Stimulated activated naive CD8-positive, alpha-beta T cell treated with anti-CD3 and anti-CD28 coated beads, Interleukin-15, Interleukin-2, amounts not matched to agents 100 ng/mL and 50 ng/mL, for 24 hours (primary cell): ENCODE results near the gene MAN1B1.

ENCODE experiments used
- H3K27ac Mint-ChIP-seq: one replicate; pipeline ENCODE4 v1.8.0; 2021; ENCODE audit warnings: mild to moderate bottlenecking, mixed read lengths
- H3K27me3 Mint-ChIP-seq: one replicate; pipeline ENCODE4 v1.8.0; 2021; ENCODE audit warnings: mixed read lengths
- H3K36me3 Mint-ChIP-seq: one replicate; pipeline ENCODE4 v1.8.0; 2021; ENCODE audit warnings: low read depth, mixed read lengths
- H3K4me1 Mint-ChIP-seq: one replicate; pipeline ENCODE4 v1.8.0; 2021; ENCODE audit warnings: low read depth, mixed read lengths
- H3K4me3 Mint-ChIP-seq: one replicate; pipeline ENCODE4 v1.8.0; 2021; ENCODE audit warnings: mild to moderate bottlenecking, mixed read lengths
- H3K9me3 Mint-ChIP-seq: one replicate; pipeline ENCODE4 v1.8.0; 2021; ENCODE audit warnings: mixed read lengths

MAN1B1 gene

GRCh38 chr9:137106662-137107250, 20.0 kb downstream of the MAN1B1 start:
- H3K4me3 Mint-ChIP-seq = no peak overlapping the region
- H3K4me1 Mint-ChIP-seq = no peaks in the 10 kb centered on the region
- no peak overlapping the region for H3K27ac Mint-ChIP-seq
- H3K9me3 Mint-ChIP-seq = no peaks in the 10 kb centered on the region
- peaks cover 11% of the 10 kb centered on the region for H3K36me3 Mint-ChIP-seq
- no peaks in the 10 kb centered on the region for H3K27me3 Mint-ChIP-seq

- no peak overlapping the region for H3K4me3 Mint-ChIP-seq
- no peak overlapping the region for H3K27ac Mint-ChIP-seq
- no peaks in the 10 kb centered on the region for H3K9me3 Mint-ChIP-seq
- H3K36me3 Mint-ChIP-seq = peaks cover 11% of the 10 kb centered on the region
- no peaks in the 10 kb centered on the region for H3K27me3 Mint-ChIP-seq
- no peaks in the 10 kb centered on the region for H3K4me1 Mint-ChIP-seq
These were observed 20.6 kb downstream of the MAN1B1 start for GRCh38 chr9:137107312-137107921.

- peaks cover 1% of the 10 kb centered on the region for H3K4me1 Mint-ChIP-seq
- H3K36me3 Mint-ChIP-seq = peaks cover 14% of the 10 kb centered on the region
These were observed 21.2 kb downstream of the MAN1B1 start for GRCh38 chr9:137107982-137108381.

GRCh38 chr9:137108608-137109249, 21.9 kb downstream of the MAN1B1 start:
- Mint-ChIP-seq H3K27me3 (no peaks in the 10 kb centered on the region), H3K9me3 (no peaks in the 10 kb centered on the region), H3K36me3 (peaks cover 19% of the 10 kb centered on the region), H3K27ac (no peak overlapping the region), H3K4me3 (no peak overlapping the region), H3K4me1 (peaks cover 5% of the 10 kb centered on the region)

More at GRCh38 chr9:137107982-137108381, 21.2 kb downstream of the MAN1B1 start:
- no peak overlapping the region for H3K27ac Mint-ChIP-seq
- H3K4me3 Mint-ChIP-seq = no peak overlapping the region
- H3K27me3 Mint-ChIP-seq = no peaks in the 10 kb centered on the region
- no peaks in the 10 kb centered on the region for H3K9me3 Mint-ChIP-seq

DNA sequence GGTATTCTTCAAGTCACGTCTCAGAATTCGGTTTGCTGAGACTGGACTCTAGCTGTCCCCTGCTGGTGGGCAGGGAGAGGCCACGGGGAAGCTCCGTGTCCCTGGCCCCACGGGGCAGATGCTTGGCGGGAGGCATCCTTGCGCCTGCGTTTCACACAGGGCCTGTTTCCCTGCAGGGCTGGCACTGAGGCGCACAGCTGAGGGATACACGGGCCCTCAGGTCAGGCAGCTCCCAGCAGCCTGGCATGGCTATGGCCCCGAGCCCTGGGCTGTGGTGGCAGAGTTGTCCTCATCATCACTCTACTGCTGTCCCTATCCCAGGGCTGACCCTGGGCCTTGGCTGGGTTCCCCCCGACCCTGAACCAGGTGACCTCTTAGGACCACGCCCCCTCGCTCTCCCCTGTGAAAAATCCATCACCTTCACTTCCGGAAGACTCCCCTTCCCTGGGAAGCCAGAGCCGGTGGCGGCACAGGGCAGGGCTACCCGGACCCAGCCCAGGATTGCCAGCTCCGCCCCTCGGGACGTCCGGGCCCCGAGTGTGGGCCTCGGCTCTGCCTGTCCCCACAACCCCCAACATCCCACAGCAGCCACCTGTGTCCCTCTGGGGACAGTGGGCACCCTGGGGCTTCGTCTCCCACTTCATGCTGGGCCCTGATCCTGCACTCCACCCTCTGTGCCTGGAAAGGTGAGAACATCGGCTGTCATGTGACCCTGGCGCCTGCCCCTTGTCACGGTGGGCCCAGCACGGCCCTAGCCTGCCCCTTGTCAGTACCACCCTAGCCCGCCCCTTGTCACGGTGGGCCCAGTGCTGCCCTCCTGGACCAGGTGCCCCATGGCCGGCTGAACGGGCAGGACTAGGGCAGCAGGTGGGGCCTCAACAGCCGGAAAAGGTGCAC, 22.7 kb downstream of the MAN1B1 start:
- no peaks in the 10 kb centered on the region for H3K27me3 Mint-ChIP-seq
- no peaks in the 10 kb centered on the region for H3K9me3 Mint-ChIP-seq
- H3K4me3 Mint-ChIP-seq = no peak overlapping the region
- H3K4me1 Mint-ChIP-seq = peaks cover 5% of the 10 kb centered on the region
- peaks cover 19% of the 10 kb centered on the region for H3K36me3 Mint-ChIP-seq
- H3K27ac Mint-ChIP-seq = no peak overlapping the region

GRCh38 chr9:137110147-137110910, 23.5 kb downstream of the MAN1B1 start:
- Mint-ChIP-seq H3K36me3 (peaks cover 14% of the 10 kb centered on the region), H3K4me1 (peaks cover 5% of the 10 kb centered on the region), H3K27me3 (no peaks in the 10 kb centered on the region), H3K4me3 (no peak overlapping the region), H3K9me3 (no peaks in the 10 kb centered on the region), H3K27ac (no peak overlapping the region)

- H3K27ac Mint-ChIP-seq = no peak overlapping the region
- H3K9me3 Mint-ChIP-seq = no peaks in the 10 kb centered on the region
- no peaks in the 10 kb centered on the region for H3K27me3 Mint-ChIP-seq
- peaks cover 5% of the 10 kb centered on the region for H3K4me1 Mint-ChIP-seq
- H3K4me3 Mint-ChIP-seq = no peak overlapping the region
- peaks cover 12% of the 10 kb centered on the region for H3K36me3 Mint-ChIP-seq
These were observed 24.4 kb downstream of the MAN1B1 start for GRCh38 chr9:137110911-137111787.

- Mint-ChIP-seq H3K27me3 (no peaks in the 10 kb centered on the region), H3K27ac (no peak overlapping the region), H3K36me3 (peaks cover 12% of the 10 kb centered on the region), H3K9me3 (no peaks in the 10 kb centered on the region), H3K4me1 (peaks cover 5% of the 10 kb centered on the region), H3K4me3 (no peak overlapping the region)
These were observed 25.2 kb downstream of the MAN1B1 start for GRCh38 chr9:137111788-137112563.

DNA sequence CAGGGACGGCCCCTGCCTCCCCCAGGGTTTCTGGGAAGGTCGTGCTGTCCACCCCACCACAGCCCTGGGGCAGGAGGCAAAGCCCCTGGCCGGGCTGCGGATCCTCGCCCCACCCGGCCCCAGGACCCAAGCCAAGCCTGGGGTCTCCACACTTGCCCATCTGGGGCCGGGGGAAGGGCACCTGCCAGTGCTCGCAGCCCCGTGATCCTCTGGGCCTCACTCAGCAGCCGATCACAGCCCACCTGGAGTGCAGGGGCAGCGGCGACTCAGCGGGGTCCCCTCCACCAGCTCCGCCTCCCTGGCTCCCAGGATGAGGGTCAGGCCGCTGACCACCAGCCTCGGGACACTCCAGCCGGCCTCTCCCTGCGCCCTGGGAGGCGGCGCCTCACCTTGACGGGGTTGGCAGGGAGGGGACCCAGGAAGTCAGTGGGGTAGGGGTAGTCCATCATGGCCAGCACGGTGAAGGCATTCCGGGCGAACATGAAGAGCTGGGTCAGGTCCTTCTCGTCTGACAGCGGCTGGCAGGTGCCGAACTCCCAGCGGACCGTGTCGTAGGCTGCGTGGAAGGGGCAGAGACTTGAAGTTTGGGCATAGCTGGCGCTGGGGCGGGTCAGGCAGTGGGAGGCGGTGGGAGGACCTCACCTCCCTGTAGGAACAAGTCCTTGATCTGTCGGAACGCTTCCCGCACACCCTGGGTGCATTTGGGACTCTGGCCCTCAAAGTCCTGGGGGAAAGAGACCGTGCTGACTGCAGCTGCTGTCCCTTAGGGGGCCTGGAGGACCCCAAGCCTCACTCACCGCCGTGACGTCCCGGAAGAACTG, 26.0 kb downstream of the MAN1B1 start:
- Mint-ChIP-seq H3K27me3 (no peaks in the 10 kb centered on the region), H3K4me1 (peaks cover 5% of the 10 kb centered on the region), H3K36me3 (peaks cover 12% of the 10 kb centered on the region), H3K27ac (peak overlapping the region; percentile 84), H3K9me3 (no peaks in the 10 kb centered on the region), H3K4me3 (peak overlapping the region; percentile 79)

GRCh38 chr9:137113385-137114159, 26.8 kb downstream of the MAN1B1 start:
- Mint-ChIP-seq H3K9me3 (no peaks in the 10 kb centered on the region), H3K4me1 (peaks cover 5% of the 10 kb centered on the region), H3K36me3 (peaks cover 12% of the 10 kb centered on the region), H3K27ac (peak overlapping the region; percentile 84), H3K4me3 (peak overlapping the region; percentile 79), H3K27me3 (no peaks in the 10 kb centered on the region)

- peaks cover 12% of the 10 kb centered on the region for H3K36me3 Mint-ChIP-seq
- peak overlapping the region; percentile 62 for H3K4me3 Mint-ChIP-seq
- peaks cover 11% of the 10 kb centered on the region for H3K4me1 Mint-ChIP-seq
- H3K27ac Mint-ChIP-seq = peak overlapping the region; percentile 26
- no peaks in the 10 kb centered on the region for H3K9me3 Mint-ChIP-seq
- H3K27me3 Mint-ChIP-seq = no peaks in the 10 kb centered on the region
These were observed 27.4 kb downstream of the MAN1B1 start for GRCh38 chr9:137114220-137114612.
